PC-3 (cell line): ENCODE results near the gene FRMD6.

ENCODE experiments used
- CTCF ChIP-seq: fragments of 300-600 bp; sonication (generic); conservative IDR thresholded peaks from 2 replicates; pipeline ENCODE4 v1.5.1; 2017; ENCODE audit warnings: antibody characterized with exemption, low read depth, mild to moderate bottlenecking, low read length
- EZH2 ChIP-seq: fragments of 300-600 bp; sonication (generic); IDR thresholded peaks from one replicate; pipeline ENCODE4 v1.6.1; 2017; ENCODE audit warnings: antibody characterized with exemption, mild to moderate bottlenecking, low read length; ENCODE audit not compliant: unreplicated experiment

- TF ChIP-seq CTCF (no peak), EZH2 (no peak)
Observed at GRCh38 chr14:51636109-51636508, 15.6 kb upstream of the FRMD6 start.
